Right cardiac atrium (tissue), 5 donors: Measurements from ENCODE around the gene RECK. TPM values are rescaled to one million over a fixed set of nuclear protein-coding genes. Genes with fewer than 3 reads are reported as not detected.

ENCODE experiments used
- ATAC-seq, 2 donors: fragments of 200-7000 bp; cut with Tn5 transposase; one replicate each; pipeline versions ENCODE4 v1.8.0 to v1.9.1; 2020; ENCODE audit warnings: moderate library complexity in 2 of 2, mild to moderate bottlenecking in 1 of 2
- DNase-seq, 3 donors: peaks; one replicate each; pipeline ENCODE4 v3.0.0-alpha.2; 2020
- H3K27ac ChIP-seq: one replicate; pipeline ENCODE4 v1.5.1; 2013; ENCODE audit warnings: mild to moderate bottlenecking, low read length, control low read depth, moderate library complexity
- H3K27me3 ChIP-seq: one replicate; pipeline ENCODE4 v1.6.1; 2013; ENCODE audit not compliant: control insufficient read depth, insufficient read depth
- H3K4me1 ChIP-seq: one replicate; pipeline ENCODE4 v1.6.1; 2013; ENCODE audit warnings: low read length; ENCODE audit not compliant: control insufficient read depth, insufficient read depth
- H3K4me3 ChIP-seq: one replicate; pipeline ENCODE4 v1.5.1; 2013; ENCODE audit warnings: low read length, control low read depth
- H3K9me3 ChIP-seq: one replicate; pipeline ENCODE4 v1.6.1; 2013; ENCODE audit warnings: low read length; ENCODE audit not compliant: control insufficient read depth
- WGBS: extraction: QIAGEN DNeasy Blood & Tissue Kit; methylation state at CpG from one replicate; pipeline ENCODE4 v1.1.7; 2013; 5-methylcytosine and 5-hydroxymethylcytosine counted together
- intact Hi-C, 4 donors: fragments of 100-400 bp; cut with DNase I; formaldehyde crosslinking; loops; one replicate each; pipeline versions ENCODE4 v1.11.0 to v1.14.0; 2022 to 2023
- polyA plus RNA-seq: library from polyadenylated mRNA; stranded (reverse); fragments of 200-250 nt; gene quantifications from one replicate; pipeline ENCODE4 v1.2.3, GENCODE V29; 2013
- total RNA-seq, 4 donors: library from RNA; stranded (reverse); fragmentation: NEBNext Ultra II Directional; extraction: Animal tissue kit (Norgen Biotek cat#: 25700); gene quantifications; one replicate each; pipeline ENCODE4 v1.2.1, GENCODE V29; 2021
- donor health status: healthy with polysubstance abuse.
- donor health status: DM: no; HTN: yes; CAD: no.
- donor health status: DM: no; HTN: no; CAD: no.
- donor health status: DM: no; HTN: yes; CAD: no; lungs with severe emphysema.
- donor health status: DM: yes; HTN: yes; CAD: no.

RECK gene
- total and polyA plus RNA-seq, 5 donors = 4.3 to 10.1 (median 8.1) TPM

- 87% methylated on average over 6 of the region's 6 CpGs for whole genome bisulfite sequencing
- intact Hi-C loops = loop anchor here in 1 of 4 donors (10.0 kb wide), 1 partner anchor 64 kb away; no protein-coding TSS in a partner anchor
These were observed 132.5 kb downstream of the RECK start, which contains the start of gene CCIN for GRCh38 chr9:36169166-36169565. Gene CCIN (plus strand): TSS chr9:36169388. CDS start chr9:36169503, 115 bp downstream.

GRCh38 chr9:36169708-36170107, 133.0 kb downstream of the RECK start:
- Histone ChIP-seq H3K4me3 (no peak overlapping the region), H3K27me3 (no peaks in the 10 kb centered on the region), H3K27ac (no peak overlapping the region), H3K9me3 (no peaks in the 10 kb centered on the region), H3K4me1 (no peaks in the 10 kb centered on the region)
- intact Hi-C loops = loop anchor here in 1 of 4 donors (10.0 kb wide), 1 partner anchor 65 kb away; no protein-coding TSS in a partner anchor
- ATAC-seq (no peak), DNase-seq (no peak)
- 90% methylated on average over 17 of the region's 17 CpGs for WGBS

More at GRCh38 chr9:36169166-36169565, 132.5 kb downstream of the RECK start, which contains the start of gene CCIN:
- no peaks in the 10 kb centered on the region for H3K27me3 ChIP-seq
- no peak for DNase-seq
- H3K4me3 ChIP-seq = no peak within 1 kb of the TSS
- no peak for ATAC-seq
- no peaks in the 10 kb centered on the region for H3K4me1 ChIP-seq
- no peaks in the 10 kb centered on the region for H3K9me3 ChIP-seq
- no peak within 1 kb of the TSS for H3K27ac ChIP-seq

GRCh38 chr9:36170531-36170930, 133.8 kb downstream of the RECK start:
- H3K27ac ChIP-seq = no peak overlapping the region
- DNase-seq (no peak), ATAC-seq (no peak)
- no peaks in the 10 kb centered on the region for H3K27me3 ChIP-seq
- no peaks in the 10 kb centered on the region for H3K4me1 ChIP-seq
- H3K4me3 ChIP-seq = no peak overlapping the region
- intact Hi-C loops = no loop called here
- 93% methylated on average over 13 of the region's 13 CpGs for WGBS
- no peaks in the 10 kb centered on the region for H3K9me3 ChIP-seq

- 100% methylated on average over 2 of the region's 2 CpGs for WGBS
- ATAC-seq (no peak), DNase-seq (no peak)
- Histone ChIP-seq H3K27ac (no peak overlapping the region), H3K9me3 (no peaks in the 10 kb centered on the region), H3K4me3 (no peak overlapping the region), H3K27me3 (no peaks in the 10 kb centered on the region), H3K4me1 (no peaks in the 10 kb centered on the region)
- intact Hi-C loops = no loop called here
These were observed 137.1 kb downstream of the RECK start for GRCh38 chr9:36173861-36174260.

Other genes starting within 250 kb of the RECK start
- 10 to 100 TPM; 21.3 to 29.9 (median 26.3) TPM for gene NPR2, start 245.3 kb upstream of the RECK start, total RNA-seq
- 24.7 TPM for gene NPR2, start 245.3 kb upstream of the RECK start, polyA plus RNA-seq
- gene SPAG8, start 224.7 kb upstream of the RECK start, total RNA-seq = 1 to 10 TPM; 2.6 to 6.0 (median 4.9) TPM
- gene SPAG8, start 224.7 kb upstream of the RECK start, polyA plus RNA-seq = 5.4 TPM
- 10 to 100 TPM; 56.7 to 60.7 (median 59.0) TPM for gene HINT2, start 221.9 kb upstream of the RECK start, total RNA-seq
- 108 TPM for gene HINT2, start 221.9 kb upstream of the RECK start, polyA plus RNA-seq
- not detected for gene FAM221B, start 208.2 kb upstream of the RECK start, total RNA-seq
- not detected for gene FAM221B, start 208.2 kb upstream of the RECK start, polyA plus RNA-seq
- 10 to 100 TPM; 19.5 to 21.3 (median 21.0) TPM for gene TMEM8B, start 207.7 kb upstream of the RECK start, total RNA-seq
- 12.7 TPM for gene TMEM8B, start 207.7 kb upstream of the RECK start, polyA plus RNA-seq
- gene OR13J1, start 166.5 kb upstream of the RECK start, total RNA-seq = not detected
- gene OR13J1, start 166.5 kb upstream of the RECK start, polyA plus RNA-seq = not detected
- 1 to 10 TPM; 2.0 to 5.9 (median 5.1) TPM for gene HRCT1, start 130.7 kb upstream of the RECK start, total RNA-seq
- gene HRCT1, start 130.7 kb upstream of the RECK start, polyA plus RNA-seq = 3.3 TPM
- gene SPAAR, start 127.4 kb upstream of the RECK start, total RNA-seq = 1 to 10 TPM; 3.7 to 8.0 (median 5.8) TPM
- gene SPAAR, start 127.4 kb upstream of the RECK start, polyA plus RNA-seq = 8.7 TPM
- not detected for gene OR2S2, start 78.8 kb upstream of the RECK start, total RNA-seq
- not detected for gene OR2S2, start 78.8 kb upstream of the RECK start, polyA plus RNA-seq
- gene GLIPR2, start 99.8 kb downstream of the RECK start, total RNA-seq = 10 to 100 TPM in 3 of 4 donors, 1 to 10 TPM in 1; 9.0 to 23.2 (median 14.7) TPM
- 8.8 TPM for gene GLIPR2, start 99.8 kb downstream of the RECK start, polyA plus RNA-seq
- under 1 TPM in 3 of 4 donors, not detected in 1; 0.12 to 0.28 (median 0.17) TPM for gene CCIN, start 132.5 kb downstream of the RECK start, total RNA-seq
- gene CCIN, start 132.5 kb downstream of the RECK start, polyA plus RNA-seq = 0.07 TPM
- gene CLTA, start 154.0 kb downstream of the RECK start, total RNA-seq = 10 to 100 TPM; 69.0 to 76.7 (median 75.1) TPM
- 69.5 TPM for gene CLTA, start 154.0 kb downstream of the RECK start, polyA plus RNA-seq
- gene GNE, start 221.5 kb downstream of the RECK start, total RNA-seq = 10 to 100 TPM; 12.1 to 16.7 (median 14.8) TPM
- 7.7 TPM for gene GNE, start 221.5 kb downstream of the RECK start, polyA plus RNA-seq